H1 (cell line): Measurements from ENCODE around the gene FOXF2.

Experiments
- BCL11A ChIP-seq, 2 experiments: IDR thresholded peaks; one replicate each; pipeline ENCODE4 v1.6.1; 2011; ENCODE audit warnings: low read depth in 2 of 2, low read length in 2 of 2, mild to moderate bottlenecking in 2 of 2
- BRCA1 ChIP-seq: IDR thresholded peaks from 2 replicates; pipeline ENCODE4 v1.6.1; 2012; ENCODE audit warnings: low read depth, low read length, improper control_type of control experiment
- CHD2 ChIP-seq: IDR thresholded peaks from 2 replicates; pipeline ENCODE4 v1.6.1; 2012; ENCODE audit warnings: low read length, improper control_type of control experiment
- MAFK ChIP-seq: IDR thresholded peaks from 2 replicates; pipeline ENCODE4 v1.6.1; 2012; ENCODE audit warnings: low read depth, mild to moderate bottlenecking, improper control_type of control experiment, low read length
- POLR2AphosphoS5 ChIP-seq: IDR thresholded peaks from 2 replicates; pipeline ENCODE4 v1.6.1; 2011; ENCODE audit warnings: low read depth, low read length
- POU5F1 ChIP-seq: IDR thresholded peaks from 2 replicates; pipeline ENCODE4 v1.6.1; 2011; ENCODE audit warnings: low read depth, mild to moderate bottlenecking, low read length, moderate library complexity
- RAD21 ChIP-seq, 2 experiments: IDR thresholded peaks in 1 of 2; conservative IDR thresholded peaks in 1 of 2; 2 replicates each; pipeline ENCODE4 v1.6.1; 2011; ENCODE audit warnings: low read depth in 2 of 2, low read length in 2 of 2, improper control_type of control experiment in 1 of 2, inconsistent platforms in 1 of 2, mild to moderate bottlenecking in 1 of 2, moderate library complexity in 1 of 2
- RNF2 ChIP-seq: fragments of 200-900, 300-1000 bp; sonication (generic); IDR thresholded peaks from 2 replicates; pipeline ENCODE4 v1.7.1; 2016; ENCODE audit warnings: borderline replicate concordance, low read depth, mild to moderate bottlenecking, antibody characterized with exemption, low read length; ENCODE audit not compliant: poor library complexity, severe bottlenecking; ENCODE audit errors: missing control alignments
- TAF1 ChIP-seq: IDR thresholded peaks from 2 replicates; pipeline ENCODE4 v1.6.1; 2011; ENCODE audit warnings: mild to moderate bottlenecking, low read depth, low read length
- TF ChIP-seq, protein P1 (sequence below), 3 experiments: IDR thresholded peaks; 1 replicate in 2 of 3; 2 replicates in 1 of 3; pipeline versions ENCODE4 v1.5.1 to v1.6.1; 2011; ENCODE audit warnings: low read length in 3 of 3, mild to moderate bottlenecking in 3 of 3, inconsistent platforms in 2 of 3, low read depth in 1 of 3, moderate library complexity in 1 of 3; ENCODE audit not compliant: insufficient read depth in 1 of 3; ENCODE audit errors: control extremely low read depth in 1 of 3

DNA sequence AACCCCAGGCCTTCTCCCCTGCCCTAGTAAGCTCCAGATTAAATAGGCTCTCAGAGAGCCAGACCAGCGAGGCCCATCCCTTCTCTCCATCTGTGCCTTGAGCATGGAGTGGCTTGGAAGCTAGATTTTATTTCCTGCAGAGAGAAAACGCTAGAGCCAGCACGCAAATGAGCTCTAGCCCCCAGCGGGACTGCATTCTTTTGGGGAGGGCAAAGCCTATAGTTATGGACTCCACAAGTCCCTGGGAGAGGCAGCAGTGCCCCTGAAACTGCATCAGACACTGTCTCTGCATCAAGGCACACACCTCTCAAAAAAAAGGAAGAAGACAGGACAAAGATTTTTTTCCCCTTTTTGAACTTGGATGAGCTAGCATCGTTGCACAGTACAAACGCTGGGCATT is 15.8 kb downstream of the FOXF2 start:
- TF ChIP-seq TAF1 (no peak), BRCA1 (no peak), CHD2 (no peak), BCL11A (IDR thresholded peaks at IDR 0.05; ENCODE audit: low read depth in 2 of 2, low read length in 2 of 2) (no peak), RAD21 (IDR thresholded peaks at IDR 0.05 in 1 of 2, conservative IDR thresholded peaks at IDR 0.05 in 1 of 2; ENCODE audit: low read depth in 2 of 2, low read length in 2 of 2) (no peak), RNF2 (no peak), POLR2AphosphoS5 (no peak), POU5F1 (no peak), MAFK (no peak)
- TF ChIP-seq, protein P1, sequence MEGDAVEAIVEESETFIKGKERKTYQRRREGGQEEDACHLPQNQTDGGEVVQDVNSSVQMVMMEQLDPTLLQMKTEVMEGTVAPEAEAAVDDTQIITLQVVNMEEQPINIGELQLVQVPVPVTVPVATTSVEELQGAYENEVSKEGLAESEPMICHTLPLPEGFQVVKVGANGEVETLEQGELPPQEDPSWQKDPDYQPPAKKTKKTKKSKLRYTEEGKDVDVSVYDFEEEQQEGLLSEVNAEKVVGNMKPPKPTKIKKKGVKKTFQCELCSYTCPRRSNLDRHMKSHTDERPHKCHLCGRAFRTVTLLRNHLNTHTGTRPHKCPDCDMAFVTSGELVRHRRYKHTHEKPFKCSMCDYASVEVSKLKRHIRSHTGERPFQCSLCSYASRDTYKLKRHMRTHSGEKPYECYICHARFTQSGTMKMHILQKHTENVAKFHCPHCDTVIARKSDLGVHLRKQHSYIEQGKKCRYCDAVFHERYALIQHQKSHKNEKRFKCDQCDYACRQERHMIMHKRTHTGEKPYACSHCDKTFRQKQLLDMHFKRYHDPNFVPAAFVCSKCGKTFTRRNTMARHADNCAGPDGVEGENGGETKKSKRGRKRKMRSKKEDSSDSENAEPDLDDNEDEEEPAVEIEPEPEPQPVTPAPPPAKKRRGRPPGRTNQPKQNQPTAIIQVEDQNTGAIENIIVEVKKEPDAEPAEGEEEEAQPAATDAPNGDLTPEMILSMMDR (IDR thresholded peaks at IDR 0.05; ENCODE audit: control extremely low read depth in 1 of 3, insufficient read depth in 1 of 3, low read depth in 1 of 3, low read length in 3 of 3) = no peak
